Measurements from ENCODE around the gene DHRS7B.

Gene DHRS7B

DNA sequence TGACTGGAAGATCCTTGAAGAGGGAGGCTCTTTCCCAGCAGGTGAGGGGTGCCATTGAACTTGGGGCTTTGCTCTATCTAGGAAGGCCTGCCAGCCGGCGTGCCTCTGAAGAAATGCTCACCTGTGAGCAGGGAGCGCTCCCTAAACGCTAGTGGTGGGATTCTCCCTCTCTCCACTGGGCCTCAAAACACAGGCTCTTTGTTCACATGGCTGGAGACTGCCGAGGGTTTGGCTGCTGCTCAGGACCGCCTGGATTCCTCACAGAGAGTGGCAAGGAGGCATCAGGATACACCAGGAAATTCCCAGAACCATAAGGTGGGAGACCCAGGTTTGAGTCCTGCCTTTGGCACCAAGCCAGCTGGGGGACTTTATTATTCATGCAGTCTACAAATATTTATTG, 104.8 kb downstream of the DHRS7B start:
- in situ Hi-C loops (cut with MboI; ENCODE audit: low sequenced_read_pairs) = no loop called here

DNA sequence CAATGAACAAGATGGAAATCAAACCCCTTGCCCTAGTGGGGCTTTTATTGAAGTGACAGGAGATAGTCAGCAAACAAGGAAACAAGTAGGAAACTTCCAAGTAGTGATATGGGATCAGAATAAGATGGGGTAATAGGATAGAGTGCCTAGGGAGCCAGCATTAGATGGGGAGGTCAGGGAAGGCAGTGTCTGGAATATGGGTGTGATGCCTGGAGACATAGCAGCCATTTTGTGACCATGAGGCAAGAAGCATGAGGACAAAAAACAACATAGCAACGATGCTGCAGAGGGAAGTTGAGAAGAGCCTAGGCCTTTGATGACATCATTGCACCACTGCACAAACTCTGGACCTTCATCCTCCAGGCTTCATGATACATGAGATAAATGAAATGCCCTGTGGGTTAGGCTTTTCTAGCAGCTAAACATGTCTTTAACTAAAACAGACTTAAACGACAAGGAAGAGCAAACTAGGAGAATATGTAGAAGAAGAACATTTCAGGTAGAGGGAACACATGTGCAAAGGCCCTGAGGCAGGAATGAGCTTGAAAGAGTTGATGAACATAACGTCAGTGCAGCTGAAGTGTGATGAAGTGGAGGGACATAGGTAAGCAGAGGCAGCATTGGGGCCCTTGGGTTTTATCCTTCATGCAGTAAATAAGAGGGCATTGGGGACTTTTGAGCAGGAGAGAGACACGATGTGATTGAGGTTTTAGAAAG, 105.4 kb downstream of the DHRS7B start:
- in situ Hi-C loops (cut with MboI; ENCODE audit: low sequenced_read_pairs) = no loop called here

DNA sequence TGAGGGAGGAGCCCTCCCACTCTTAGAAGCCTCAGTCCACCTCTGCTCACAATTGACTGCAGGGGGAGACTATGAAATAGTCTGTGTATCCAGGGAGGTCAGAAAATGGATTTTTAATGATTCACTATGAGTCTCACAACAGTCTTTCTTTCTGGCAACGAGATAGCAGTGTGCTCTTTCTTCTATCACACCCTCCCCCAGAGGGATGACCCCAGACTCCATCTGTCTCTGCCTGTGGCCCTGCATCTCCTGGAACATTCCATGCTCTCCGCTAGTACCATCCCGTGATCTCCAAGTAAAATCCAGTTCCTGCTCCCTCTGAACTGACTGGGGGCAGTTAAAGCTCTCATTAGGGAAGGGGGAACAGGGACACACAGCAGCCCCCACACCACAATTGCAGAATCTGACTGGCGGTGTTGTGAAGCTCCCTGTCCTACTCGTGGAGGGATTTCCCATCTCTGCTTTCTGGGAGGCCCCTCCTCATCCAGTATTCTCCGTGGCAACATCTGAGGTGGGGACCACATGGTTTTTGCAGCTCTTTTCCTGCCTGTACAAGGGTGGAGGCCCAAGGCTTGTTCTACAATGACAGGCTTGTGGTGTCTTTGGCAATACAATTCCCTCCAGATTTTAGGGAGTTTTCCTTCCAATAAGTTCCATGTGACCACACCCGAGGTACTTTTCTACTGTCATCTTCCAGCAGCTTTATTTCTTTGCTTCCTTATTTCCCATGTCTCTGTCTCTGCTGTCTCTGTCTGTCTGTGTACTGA, 107.0 kb downstream of the DHRS7B start:
- in situ Hi-C loops (cut with MboI; ENCODE audit: low sequenced_read_pairs) = no loop called here

DNA sequence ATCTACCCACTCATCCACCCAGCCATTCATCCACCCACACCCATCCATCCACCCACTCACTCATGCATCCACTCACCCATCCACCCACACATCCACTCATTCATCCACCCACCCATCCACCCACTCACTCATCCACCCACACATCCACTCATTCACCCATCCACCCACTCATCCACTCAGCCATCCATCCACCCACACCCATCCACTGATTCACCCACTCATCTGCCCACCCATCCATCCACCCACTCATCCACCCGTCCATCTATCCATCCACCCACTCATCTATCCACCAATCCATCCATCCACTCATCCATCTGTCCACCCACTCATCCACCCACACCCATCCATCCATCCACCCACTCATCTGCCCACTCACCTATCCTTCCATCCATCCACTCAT, 109.2 kb downstream of the DHRS7B start:
- in situ Hi-C loops (cut with MboI; ENCODE audit: low sequenced_read_pairs) = no loop called here

DNA sequence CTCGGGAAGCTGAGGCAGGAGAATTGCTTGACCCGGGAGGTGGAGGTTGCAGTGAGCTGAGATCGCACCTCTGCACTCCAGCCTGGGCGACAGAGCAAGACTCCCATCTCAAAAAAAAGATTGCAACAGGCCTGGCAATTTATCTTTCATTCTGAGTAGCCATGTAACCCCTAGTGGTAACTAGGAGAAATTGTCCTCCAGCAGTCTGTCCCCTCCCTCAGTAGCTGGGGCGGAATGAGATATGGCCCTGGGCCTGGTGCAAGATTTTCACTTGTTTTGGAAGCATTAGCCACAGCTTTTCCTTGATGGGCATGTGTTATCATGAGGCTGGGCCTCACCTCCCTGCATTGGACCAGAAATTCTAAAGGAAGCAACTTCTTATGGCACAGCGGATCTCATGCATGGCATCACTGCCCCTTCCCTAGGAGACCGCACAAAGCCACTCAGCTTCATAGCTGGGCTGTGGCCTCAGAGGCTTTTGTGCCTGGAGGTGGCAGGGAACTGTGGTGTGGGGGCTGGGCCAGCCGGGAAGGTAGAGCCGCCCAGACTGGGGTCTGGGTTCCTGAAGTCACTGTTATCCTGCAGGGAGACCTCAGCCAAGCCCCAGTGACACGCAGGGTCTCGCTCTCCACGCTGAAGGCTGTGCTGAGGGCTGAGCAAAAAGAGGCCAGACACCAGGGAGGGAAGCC, 113.1 kb downstream of the DHRS7B start:
- in situ Hi-C loops (cut with MboI; ENCODE audit: low sequenced_read_pairs) = no loop called here

DNA sequence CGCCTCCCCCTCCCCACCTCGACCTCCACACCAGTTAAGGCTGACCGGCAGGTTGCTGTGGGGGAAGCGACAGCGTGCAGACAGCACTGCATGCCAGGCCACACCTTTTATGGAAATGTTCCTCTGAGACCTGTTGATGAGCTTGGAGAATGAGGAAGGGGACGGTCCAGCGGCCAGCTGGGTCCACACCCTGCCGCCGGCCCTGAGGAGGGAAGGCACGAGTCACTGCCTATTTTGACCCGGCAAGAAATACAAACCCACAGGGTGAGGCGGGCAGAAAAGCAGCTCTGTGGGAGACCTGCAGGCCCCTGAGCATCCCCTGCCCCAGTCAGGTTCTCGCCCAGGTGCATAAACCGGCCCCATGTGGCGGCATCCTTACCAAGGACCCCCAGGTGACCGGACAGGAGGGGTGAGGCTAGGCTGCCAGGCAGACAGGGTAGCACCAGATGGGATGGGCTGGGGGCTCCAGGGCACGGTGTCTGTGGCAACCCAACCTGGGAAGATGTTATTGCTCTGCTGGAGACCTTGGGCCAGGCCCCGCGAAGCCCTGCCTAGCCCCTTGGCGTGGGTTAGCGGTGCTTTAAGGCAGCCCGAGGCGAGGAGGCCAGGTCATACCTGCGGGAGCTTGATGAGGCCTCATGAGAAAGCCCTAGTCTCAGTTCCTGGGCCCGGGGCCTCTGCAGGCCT, 113.7 kb downstream of the DHRS7B start:
- in situ Hi-C loops (cut with MboI; ENCODE audit: low sequenced_read_pairs) = no loop called here

Data from HL-60/S4 treated with retinoic acid at 250 ng/mL for 4 days and 3 days (cell line).